ENCODE measurements around the gene CACNA1D.

The CACNA1D gene

DNA sequence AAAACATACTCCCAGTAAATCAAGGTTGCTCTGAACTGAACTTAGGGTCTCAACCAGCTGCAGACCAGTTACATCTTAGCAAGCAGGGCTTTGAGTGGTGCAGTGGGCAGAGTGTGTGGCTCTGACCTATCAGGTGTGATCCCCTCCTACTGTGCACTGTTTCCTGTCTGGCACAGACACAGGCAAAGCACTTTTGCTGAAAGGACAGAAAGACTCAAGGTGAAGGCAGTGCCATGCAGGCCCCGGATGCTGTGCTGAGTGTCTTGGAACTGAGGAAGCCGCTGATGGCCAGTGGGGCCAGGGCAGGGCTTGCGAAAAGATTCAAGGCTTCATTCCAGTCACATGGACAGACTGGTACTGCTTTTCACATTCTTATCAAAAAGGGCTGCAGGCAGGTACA lies 85.2 kb downstream of the CACNA1D start:
- no peak for DNase-seq (ENCODE audit: low read depth)

DNA sequence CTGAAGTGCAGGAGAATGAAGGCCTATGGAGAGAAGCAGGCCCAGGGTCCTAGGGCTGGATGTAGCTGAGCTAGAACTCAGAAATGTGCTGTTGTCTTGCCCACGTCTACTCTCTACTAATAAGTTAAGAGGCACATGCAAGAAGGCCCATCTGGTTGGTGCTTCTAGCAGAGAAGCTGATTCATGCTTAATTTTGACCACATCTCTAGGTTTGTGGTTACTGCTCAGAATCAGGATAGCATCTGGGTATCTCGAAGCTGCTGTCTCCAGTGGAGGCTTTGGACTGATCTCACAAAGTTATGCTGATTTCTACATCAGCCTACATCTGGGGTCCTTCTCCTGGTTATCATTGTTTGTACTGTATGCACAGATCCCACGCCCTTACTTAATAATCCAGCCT lies 87.3 kb downstream of the CACNA1D start:
- no peak for DNase-seq (ENCODE audit: low read depth)

DNA sequence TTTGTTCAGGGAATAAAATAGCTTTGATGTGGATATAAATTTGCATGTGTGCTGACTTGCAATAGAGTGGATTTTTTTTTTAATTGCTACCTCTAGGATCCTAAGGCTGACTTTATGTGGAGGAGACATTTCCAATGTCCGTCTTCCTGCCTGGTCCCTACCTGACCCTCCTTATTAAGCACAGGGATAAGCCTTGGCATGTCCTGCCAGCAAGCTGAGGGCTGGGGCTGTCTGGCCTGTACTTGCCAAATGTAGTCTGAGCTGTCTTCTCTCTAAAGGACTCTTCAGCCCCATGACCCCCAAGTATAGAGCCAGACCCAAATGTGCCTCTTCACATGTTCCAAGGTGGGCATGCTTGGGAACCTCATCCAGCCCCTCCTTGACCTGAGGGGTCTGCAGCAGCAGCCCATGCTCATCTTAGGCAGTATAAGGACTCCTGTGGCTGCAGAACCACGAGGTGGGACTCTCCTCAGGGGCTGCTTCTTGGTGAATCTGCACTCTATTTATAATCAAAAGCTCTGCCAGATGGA lies 88.8 kb downstream of the CACNA1D start:
- DNase-seq (ENCODE audit: low read depth) = no peak

DNA sequence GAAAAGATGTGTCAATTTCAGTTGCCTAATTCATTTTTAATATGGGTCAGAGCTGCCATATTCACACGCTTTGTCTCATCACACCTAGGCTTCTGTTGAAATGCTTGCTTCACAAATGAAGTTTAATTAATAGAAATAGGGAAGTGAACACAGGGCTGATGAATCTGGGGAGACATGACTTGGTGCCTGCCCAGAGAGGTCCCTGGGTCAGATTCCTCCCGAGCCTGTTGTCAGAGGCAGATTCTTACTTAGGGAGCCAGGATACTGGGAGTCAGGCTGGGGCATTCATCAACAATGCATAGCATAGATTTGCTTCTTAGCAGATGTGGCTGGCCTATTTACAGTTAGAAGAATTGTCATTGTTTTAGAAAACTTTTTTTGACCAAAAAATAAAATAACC lies 90.6 kb downstream of the CACNA1D start:
- DNase-seq (ENCODE audit: low read depth) = no peak

DNA sequence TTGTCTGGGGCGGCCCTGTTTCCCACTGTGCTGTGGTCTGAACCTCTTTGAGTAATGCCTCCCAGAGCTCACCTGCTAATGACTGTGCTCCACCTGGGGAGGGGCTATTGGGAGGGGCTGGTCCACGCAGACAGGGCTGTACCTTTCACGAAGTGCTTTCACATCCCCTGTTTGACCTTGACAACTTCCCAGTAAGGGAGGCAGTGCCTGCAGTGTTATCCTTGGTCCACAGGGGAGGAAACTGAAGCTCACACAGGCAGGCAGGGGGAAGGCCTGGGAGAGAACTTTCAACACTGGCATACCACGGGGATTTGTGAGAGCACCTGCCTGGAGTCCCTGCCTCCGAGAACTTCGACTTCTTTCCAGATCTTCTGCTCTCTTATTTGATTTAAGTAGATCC lies 91.2 kb downstream of the CACNA1D start:
- DNase-seq (ENCODE audit: low read depth) = no peak

DNA sequence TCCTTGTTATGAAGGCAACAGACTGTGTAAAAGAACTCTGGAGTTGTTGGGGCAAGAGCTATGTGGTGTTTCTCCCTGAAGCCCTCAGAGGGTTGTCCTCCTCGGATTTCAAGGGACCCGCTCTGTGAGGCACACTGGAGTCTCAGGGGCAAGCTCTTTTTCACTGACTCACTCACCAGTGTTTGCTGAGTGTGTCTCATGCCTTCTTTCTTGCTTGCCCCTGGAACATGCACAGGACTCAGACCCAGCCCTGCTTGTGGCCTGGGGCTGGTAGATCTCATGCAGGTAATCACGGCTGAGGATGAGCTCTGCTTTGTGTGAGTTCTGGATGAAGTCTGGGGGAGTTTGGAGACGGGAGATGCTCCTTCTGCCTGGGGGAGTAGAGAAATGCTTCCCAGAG lies 93.7 kb downstream of the CACNA1D start:
- no peak for DNase-seq (ENCODE audit: low read depth)

DNA sequence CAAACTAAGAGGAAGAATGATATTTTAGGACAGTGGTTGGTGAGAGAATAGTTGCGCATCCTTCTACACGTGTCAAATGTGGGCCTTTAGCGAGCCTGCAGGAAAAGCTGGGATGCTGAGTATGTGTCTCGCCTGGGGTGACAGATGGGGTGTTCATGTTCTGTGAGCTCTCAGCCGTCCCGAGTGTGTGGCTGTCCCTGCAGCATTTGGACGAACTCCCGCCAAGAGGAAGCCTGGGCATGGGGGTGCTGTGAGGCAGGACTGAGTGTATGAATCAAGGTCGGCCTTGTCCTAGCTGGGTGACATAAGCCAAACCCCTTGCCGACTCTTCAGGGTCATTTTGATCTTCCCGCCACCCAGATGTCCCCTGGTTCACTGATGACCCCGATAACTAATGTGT lies 94.8 kb downstream of the CACNA1D start:
- no peak for DNase-seq (ENCODE audit: low read depth)

DNA sequence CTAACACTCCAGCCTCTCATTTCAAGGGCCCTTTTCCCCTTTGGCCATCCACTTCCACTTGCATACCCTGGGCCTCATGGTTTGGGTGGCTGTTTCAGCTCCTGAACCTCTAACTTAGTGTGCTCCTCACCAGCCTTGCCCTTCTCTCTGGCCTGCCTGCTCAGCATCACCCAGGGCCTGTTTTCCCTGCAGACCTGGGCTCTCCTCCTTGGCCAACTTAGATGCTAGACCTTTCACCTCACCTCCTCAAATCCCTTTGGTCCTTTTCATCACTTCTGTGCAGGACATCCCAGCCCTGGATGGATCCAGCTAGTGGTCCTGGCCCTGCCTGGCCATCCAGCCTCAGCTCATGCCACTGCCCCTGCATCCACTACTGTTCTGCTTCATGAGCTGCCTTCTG lies 95.4 kb downstream of the CACNA1D start:
- DNase-seq (ENCODE audit: low read depth) = no peak

DNA sequence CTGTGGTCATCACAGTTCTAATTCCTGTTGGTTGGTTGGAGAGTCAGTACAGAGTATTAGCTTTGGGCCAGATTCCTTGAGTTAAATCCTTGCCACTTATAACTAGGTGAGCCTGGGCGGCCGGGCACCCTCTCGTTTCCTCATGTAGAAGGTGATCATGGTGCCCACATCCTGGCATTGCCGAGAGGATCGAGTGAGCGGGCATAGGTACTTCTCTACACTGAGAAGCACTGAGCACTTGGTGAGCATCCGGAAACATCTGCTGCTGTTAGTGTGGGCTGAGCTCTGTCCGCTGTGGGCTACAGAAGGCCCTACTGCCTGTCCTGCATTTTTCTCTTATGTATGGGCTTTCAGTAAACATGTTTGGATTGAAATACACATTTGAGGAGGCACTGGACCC lies 96.2 kb downstream of the CACNA1D start:
- DNase-seq (ENCODE audit: low read depth) = no peak

DNA sequence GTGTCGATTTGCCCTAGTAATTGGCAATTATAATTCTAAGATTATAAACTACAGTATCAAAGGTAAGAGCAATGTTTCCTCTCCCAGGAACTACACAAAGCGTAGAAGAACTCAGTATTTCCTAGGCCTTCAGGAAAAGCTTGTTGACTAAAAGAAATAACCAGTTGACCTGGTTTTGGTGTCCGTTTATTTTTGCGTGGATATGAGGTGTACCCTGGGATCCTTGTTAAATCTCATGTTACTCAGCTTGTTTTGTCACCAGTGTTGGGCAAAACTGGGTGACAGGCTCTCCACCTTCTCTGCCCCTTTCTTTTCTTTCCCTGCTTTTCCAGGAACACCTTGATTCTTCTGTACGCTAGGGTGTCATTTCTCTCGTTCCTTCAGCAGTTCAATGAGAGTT lies 97.2 kb downstream of the CACNA1D start:
- no peak for DNase-seq (ENCODE audit: low read depth)

DNA sequence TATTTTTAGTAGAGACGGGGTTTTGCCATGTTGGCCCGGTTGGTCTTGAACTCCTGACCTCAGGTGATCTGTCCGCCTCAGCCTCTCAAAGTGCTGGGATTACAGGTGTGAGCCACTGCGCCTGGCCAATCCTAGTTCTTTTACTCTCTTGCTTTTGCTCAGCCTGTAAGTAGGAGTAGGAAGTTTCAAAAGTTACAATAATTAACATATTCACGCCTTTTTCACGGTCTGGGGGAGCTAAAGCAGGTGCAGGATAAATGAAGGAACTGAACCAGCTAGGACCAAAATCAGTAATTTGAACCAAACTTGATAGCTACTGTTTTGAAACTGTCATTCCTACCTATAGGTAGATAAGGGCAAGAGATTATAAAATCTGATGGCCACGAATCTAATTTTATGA lies 98.5 kb downstream of the CACNA1D start:
- no peak for DNase-seq (ENCODE audit: low read depth)

DNA sequence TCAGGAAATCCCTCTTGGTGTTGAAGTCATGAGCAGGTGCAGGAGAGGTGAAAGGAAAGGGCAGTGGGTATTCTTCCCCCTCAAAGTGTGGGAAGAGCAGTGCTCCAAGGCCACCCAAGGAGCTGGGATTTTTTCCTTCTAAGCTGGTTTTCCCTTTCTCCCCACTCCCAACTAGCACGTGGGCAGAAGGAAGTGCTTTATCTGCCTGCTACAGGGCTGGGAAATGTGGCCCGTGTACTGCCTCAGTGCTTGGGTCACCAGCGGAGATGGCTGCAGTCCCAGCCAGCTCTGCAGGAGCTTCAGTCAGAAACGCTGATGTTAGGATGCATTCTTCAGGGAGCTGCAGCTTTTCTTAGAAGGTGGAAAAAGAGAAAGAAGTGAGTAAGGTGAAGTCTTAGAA lies 99.2 kb downstream of the CACNA1D start:
- no peak for DNase-seq (ENCODE audit: low read depth)

DNA sequence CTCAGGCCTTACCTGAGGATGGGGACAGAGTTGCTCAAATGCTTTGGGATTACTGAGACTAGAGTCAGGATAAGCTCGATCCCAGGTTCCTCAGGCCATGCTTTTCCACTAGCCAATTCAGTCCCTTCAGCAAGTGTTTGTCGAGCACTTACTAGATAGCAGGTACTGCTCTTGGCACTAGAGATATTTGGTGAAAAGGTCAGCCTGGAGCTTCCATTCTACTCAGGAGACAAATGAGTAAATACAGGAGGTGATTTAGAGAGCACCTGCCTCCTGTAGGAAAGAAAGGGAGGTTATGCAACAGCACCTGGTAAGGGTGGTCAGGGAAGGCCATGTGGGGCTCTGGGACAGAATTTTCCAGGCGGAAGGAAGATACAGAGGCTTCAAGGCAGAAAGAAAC lies 99.9 kb downstream of the CACNA1D start:
- DNase-seq (ENCODE audit: low read depth) = no peak

DNA sequence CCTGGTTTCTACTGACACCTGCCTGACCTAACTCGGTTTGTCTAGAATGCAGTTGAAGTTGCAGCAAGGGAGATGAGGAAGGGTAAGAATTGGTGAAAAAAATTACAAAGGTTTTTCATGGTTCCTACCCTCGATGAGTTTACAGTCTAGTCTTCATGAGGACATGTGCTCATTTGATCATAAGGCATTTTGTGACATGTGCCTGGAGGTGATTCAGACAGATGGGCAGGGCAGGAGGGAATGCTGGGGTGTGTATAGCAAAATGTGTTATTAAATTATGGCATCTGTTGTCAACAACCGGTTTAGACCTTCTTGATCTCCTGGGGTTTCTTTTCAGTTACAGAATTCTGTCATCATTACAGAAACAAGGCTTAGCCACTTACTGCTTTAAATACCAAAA lies 101.2 kb downstream of the CACNA1D start:
- DNase-seq (ENCODE audit: low read depth) = no peak

DNA sequence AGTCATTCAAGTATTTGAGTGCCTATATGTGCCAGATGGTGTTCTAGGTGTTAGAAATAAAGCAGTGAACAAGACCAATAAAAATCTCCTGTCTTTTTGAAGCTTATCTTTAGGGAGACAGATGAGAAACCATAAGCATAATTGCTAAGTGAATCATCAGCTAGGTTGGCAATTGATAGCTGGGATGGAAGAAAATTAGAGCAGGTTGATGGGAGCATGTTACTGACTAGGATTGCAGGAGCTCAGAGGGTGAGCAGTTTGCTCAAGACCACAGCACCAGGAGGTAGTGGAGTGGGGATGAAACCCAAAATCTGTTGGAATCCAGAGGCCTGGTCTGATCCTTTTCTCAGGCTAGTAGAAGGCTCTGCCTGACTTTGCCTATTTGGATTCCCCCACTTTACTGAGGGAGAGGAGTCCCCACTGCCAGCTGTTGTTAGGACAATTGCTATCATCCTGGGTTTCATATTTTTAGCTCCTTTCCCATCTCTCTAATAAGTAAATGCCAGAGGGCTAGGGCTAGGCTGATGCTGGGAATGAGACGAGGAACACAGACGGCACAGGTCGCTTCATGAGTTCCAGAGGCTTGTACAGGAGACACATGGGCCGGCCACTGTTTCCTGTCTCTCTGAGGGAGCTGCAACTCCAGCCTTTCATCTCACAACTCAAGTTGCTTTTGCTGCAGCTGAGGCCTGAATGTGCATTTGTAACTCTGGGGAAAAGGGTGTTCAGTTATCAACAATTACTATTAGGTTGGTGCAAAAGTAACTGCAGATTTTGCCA lies 102.9 kb downstream of the CACNA1D start:
- DNase-seq (ENCODE audit: low read depth) = no peak

DNA sequence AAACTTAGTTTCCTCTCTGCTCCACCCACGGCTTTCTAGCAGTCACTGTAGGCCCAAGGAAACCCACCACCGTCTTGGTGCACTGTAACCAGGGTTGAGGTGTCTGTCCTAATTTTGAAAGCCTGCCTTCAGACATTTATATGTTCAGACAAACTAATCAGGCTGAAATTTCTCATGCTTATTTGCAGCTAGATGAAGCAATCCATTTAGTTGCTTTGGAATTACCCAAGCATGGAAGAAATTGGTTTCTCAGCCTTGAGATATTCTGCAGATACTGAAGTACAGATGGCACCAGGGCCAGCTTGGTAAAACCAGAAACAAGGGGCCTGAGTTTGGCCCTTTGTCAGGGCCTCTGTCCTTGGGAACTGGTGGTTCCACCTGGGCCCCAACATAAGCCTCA lies 105.4 kb downstream of the CACNA1D start:
- no peak for DNase-seq (ENCODE audit: low read depth)

DNA sequence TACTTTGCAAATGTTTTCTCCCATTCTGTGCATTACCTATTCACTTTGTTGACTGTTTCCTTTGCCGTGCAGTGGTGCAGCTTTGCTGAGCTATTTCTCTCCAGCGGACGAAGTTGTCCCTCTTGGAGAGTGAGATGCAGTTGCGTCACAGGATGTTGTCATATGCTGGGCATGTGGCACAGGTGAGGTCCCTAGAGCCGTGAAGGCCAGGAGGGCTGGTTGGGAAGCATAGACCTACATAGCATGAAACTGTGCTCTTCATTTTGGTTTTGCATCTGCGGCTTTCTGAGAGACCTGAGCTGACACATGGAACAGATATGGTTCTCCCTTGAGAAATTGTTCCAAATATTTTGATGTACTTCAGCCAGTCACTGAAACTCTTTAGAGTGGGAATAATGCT lies 108.5 kb downstream of the CACNA1D start:
- no peak for DNase-seq (ENCODE audit: low read depth)

DNA sequence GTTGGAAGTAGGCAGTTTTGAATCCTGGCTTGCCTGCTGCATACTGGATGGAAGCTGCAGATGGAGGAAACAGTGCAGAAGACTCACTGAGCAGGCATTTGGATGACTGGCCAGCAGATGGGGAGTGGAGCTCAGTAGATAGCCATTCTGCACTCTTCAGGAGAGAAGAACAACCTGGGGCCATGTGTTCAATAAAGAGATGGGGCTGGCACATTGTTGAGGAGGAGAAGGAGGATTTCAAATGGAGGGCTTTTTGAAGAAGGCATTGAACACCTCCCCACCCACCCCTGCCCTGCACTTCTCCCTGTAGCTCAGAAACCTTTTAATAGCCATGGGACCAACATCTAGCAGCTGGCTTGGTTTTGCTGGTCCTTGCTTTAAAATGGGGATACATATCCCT lies 109.8 kb downstream of the CACNA1D start:
- no peak for DNase-seq (ENCODE audit: low read depth)

DNA sequence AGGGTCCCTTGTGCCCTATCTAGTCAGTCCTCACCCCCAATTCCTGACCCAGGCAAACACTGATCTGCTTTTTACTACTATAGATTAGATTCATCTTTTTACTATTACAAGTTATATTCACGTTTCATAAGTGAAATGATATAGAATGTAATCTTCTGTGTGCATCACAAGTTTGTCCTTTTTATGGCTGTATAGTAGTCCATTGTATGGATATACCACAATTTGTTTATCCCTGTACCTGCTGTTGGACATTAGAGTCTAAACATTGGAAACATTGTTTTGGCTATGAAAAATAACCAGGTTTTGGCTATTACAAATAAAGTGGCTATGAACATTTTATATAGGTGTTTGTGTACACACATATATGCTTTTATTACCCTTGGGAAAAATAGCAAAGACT lies 112.4 kb downstream of the CACNA1D start:
- no peak for DNase-seq (ENCODE audit: low read depth)

DNA sequence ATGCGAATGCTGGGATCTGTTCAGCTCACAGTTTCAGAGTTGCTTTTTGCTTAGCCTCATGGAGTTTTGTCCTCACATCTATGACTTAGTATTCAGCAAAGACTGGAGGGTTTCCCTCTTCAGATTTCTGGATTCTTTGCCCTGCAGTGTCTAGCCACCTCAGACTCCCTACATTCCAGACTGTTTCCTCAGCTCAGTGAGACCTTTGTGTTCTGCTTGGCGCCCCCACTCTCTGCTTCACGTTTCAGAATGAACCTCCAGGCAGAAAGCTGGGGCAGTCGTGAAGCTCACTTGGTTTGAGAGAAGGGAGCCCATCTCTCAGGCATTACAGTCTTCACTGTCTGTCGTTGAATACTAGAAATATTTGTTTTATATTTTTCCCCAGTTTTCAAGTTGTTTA lies 118.1 kb downstream of the CACNA1D start:
- no peak for DNase-seq (ENCODE audit: low read depth)

DNA sequence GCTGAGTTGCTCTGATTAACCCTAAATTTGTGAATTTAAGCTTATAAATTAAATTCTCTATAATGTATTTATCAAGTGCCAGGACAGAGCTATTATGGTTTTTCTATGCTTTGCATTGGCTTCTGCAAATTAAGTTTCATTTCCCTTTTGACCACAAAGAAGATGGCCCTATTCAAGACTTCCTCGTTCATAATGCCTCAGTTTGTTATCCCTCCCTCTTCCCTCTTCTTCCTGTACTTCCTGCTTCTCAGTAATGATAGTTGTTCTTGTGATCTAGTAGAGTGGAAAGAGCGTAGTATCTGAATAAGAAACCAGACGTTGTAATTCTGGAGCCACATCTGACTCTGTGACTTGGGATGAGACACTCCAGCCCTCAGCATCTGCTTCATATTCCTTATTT lies 118.7 kb downstream of the CACNA1D start:
- DNase-seq (ENCODE audit: low read depth) = no peak

DNA sequence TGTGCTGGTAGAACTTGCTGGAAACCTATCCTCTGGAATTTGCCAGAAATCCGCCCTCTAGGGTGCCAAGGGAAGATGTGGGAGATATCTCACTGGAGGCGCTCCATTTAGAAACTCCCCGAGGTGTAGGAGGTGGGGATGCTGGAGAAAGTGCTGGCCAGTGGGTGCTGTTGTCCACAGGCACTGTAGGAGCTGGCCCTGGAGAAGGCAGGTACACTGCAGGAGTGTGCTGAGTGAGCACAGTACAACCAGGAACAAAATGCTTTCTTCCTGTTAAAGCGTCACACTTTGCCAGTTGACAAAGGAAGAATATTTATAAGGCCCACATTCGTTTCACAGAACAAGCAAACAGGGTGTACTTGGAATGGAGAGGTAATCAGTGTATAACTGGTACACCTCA lies 119.9 kb downstream of the CACNA1D start:
- DNase-seq (ENCODE audit: low read depth) = no peak

DNA sequence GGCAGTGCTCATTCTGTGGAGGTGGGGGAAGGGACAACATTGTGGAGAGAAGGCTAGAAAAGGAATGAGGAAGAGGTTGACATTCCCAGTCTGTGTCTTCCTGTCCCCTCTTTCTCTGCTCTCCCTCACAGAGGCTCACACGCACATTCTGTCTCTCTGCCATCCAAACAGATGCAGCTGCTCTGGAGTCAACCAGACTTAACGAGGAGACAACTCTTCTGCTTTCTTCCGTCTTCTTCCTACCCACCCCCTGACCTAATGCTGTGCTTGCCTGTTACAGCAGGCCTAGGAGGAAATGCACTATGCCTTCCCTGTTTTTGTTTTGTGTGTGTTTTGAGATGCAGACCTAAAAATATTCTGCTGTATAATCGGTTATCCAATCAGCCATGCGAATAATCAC lies 121.9 kb downstream of the CACNA1D start:
- no peak for DNase-seq (ENCODE audit: low read depth)

All from HS-27A (cell line).